Measurements from ENCODE around the gene CNKSR3.

DNA sequence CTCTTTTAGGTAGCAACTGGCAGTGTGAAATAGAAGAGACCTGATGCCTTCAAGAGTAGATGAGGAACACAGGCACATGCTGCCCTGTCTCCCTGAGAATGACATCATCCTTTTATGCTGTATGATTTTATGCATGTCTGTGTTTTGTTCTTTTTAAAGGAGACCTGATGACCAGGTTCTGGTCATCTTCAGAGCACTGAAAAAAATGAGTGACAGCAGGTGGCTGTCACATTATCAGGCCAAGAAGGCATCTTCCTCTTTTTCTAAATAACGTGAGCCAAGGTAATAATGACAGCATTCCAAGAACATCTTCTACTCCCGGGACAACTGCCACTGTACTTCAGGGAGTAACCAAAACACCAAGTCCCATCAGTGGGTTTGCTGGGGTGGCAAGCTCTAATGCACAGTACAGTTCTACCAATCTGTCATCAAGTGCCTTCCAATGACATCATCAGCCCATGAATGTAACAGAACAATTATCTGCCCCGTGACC is 28.9 kb downstream of the CNKSR3 start:
- TF ChIP-seq EZH2 (IDR thresholded peaks at IDR 0.05; ENCODE audit: borderline replicate concordance, low read depth, low read length, poor library complexity, severe bottlenecking), result no peak
- TF ChIP-seq, protein P1, sequence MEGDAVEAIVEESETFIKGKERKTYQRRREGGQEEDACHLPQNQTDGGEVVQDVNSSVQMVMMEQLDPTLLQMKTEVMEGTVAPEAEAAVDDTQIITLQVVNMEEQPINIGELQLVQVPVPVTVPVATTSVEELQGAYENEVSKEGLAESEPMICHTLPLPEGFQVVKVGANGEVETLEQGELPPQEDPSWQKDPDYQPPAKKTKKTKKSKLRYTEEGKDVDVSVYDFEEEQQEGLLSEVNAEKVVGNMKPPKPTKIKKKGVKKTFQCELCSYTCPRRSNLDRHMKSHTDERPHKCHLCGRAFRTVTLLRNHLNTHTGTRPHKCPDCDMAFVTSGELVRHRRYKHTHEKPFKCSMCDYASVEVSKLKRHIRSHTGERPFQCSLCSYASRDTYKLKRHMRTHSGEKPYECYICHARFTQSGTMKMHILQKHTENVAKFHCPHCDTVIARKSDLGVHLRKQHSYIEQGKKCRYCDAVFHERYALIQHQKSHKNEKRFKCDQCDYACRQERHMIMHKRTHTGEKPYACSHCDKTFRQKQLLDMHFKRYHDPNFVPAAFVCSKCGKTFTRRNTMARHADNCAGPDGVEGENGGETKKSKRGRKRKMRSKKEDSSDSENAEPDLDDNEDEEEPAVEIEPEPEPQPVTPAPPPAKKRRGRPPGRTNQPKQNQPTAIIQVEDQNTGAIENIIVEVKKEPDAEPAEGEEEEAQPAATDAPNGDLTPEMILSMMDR (conservative IDR thresholded peaks at IDR 0.05; ENCODE audit: low read depth, low read length), result no peak
